Left kidney (tissue), 8 donors: ENCODE measurements around the gene CAMK2A. TPM values are rescaled to one million over a fixed set of nuclear protein-coding genes. Genes with fewer than 3 reads are reported as not detected.

ENCODE experiments used
- DNase-seq: peaks from one replicate; pipeline ENCODE4 v3.0.0-alpha.2; 2013
- long read RNA-seq, 8 donors: transcript quantifications; one replicate each; lab custom pipeline, GENCODE V29; 2026
- polyA plus RNA-seq: library from polyadenylated mRNA; unstranded; fragments of 120-200 nt; gene quantifications from one replicate; pipeline ENCODE4 v1.2.1, GENCODE V29; 2013; ENCODE audit not compliant: insufficient read length

CAMK2A gene
- polyA plus RNA-seq, result 4.6 TPM
- long read RNA-seq, donor 1, result 0 reads
- long read RNA-seq, donor 2, partial matches to known transcripts, result 0 of 2 reads
- long read RNA-seq, donor 2, other reads (novel, unspliced or antisense), result 0 of 2 reads
- long read RNA-seq, donor 3, result 0 reads
- long read RNA-seq, donor 4, result 0 reads
- long read RNA-seq, donor 5, result 0 reads
- long read RNA-seq, donor 6, partial matches to known transcripts, result 0 of 1 reads
- long read RNA-seq, donor 6, other reads (novel, unspliced or antisense), result 0 of 1 reads
- long read RNA-seq, donor 7, partial matches to known transcripts, result 0 of 2 reads
- long read RNA-seq, donor 7, other reads (novel, unspliced or antisense), result 0 of 2 reads
- long read RNA-seq, donor 8, result 0 reads

- no peak for DNase-seq
These were observed at the start of gene CAMK2A for GRCh38 chr5:150289551-150290390. CAMK2A (minus strand) TSS chr5:150289773; CDS start chr5:150289625, 148 bp downstream.

DNA sequence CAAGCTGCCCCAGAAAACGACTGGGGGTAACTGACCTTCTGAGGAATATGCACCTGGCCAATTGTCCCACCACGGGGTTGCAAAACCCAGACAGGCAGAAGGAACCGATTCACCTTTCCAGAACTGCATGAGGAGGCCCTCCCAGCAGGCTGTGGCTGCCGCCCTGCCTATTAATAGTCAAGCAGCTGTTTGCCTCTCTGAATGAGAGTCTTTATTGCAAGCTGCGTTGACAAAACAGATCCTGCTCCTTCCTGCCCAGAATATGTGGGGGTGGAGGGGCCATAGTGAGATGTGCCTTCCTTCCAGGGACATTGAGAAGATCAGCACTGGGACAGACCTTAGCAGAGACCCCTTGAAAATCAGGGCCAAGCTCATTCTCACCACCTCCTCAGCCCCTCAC is 49.6 kb upstream of the CAMK2A start:
- no peak for DNase-seq

DNA sequence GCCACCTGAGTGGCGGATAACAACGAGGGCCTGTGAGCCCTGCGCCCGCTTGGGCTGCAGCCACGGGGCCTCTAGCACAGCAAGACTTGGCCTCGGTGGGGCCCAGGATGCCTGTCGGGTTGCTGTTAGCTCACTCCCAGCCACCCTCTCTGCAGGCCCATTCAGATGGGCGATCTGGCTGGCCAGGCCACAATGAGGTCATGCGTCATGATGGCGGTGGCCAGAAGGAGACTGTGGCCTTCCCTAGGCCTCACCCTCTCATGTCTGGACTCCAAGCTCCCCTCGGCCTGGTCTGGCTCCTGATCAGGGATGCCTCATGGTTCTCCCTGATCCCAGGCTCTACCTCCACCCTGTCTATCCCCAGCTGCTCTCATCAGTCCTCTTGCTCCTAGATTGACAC is 49.0 kb upstream of the CAMK2A start:
- DNase-seq, result no peak

DNA sequence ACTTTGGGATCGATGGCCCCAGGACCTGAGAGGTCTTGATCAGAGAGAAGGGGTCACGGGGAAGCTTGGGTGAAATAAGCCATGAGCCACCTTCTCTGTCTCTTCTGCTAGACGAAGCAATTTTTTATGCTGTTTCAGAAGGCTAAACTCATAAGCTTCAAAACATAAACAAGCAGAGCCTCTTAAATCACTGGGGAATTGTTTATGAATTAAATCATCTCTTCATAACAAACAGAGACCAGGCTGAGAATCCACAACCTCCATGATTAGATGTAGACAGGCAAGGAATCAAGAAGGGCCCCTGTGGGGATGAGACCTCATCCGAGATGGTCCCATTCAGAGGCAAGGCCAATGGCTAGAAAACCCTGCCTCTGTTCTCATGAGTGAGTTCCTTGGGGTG is 46.2 kb upstream of the CAMK2A start:
- DNase-seq, result no peak

- DNase-seq, result no peak
These were observed 43.8 kb upstream of the CAMK2A start for GRCh38 chr5:150333400-150333799.

- no peak for DNase-seq
These were observed 40.6 kb upstream of the CAMK2A start for GRCh38 chr5:150329881-150330876.

GRCh38 chr5:150329038-150329437 is 39.5 kb upstream of the CAMK2A start:
- DNase-seq, result no peak

- DNase-seq, result no peak
These were observed 38.9 kb upstream of the CAMK2A start for GRCh38 chr5:150328515-150328914.

DNA sequence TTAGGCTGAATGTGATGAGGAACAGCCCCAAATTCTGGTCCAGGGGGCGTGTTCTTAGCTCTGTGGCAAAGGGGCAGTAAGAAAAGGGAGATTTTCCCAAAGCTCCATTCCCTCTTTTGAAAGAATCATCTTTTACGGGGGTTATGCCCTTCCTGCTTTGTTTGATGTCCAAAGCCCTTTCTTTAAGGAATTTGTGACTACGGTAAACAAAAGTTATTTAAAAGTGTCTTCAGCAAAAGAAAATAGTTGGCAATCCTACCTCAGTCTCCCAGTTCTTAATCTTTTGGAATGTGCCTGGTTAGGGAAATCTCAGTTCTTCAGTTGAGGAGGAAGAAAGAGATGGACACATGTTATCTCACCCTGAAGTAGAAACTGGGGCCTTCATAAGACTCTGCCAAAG is 37.6 kb upstream of the CAMK2A start:
- no peak for DNase-seq

DNA sequence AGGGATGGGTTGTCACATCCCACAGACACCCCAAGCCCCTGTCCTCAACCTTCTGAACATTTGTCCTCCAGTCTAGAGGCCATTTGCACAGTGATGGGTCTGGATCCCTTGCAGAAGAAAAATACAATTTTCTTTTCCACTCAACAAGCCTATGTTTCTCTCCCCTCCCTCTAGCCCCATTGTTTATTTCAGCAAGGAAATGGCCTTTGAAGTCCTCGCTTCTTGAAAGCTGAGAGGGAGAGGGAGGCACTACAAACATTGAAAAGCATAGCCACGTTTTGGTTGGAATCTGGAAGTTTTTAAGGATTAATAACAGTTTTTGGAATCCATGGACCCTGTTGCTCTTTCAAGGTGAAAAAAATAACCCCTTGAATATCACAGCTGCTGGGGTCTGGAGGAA is 37.1 kb upstream of the CAMK2A start:
- no peak for DNase-seq

DNA sequence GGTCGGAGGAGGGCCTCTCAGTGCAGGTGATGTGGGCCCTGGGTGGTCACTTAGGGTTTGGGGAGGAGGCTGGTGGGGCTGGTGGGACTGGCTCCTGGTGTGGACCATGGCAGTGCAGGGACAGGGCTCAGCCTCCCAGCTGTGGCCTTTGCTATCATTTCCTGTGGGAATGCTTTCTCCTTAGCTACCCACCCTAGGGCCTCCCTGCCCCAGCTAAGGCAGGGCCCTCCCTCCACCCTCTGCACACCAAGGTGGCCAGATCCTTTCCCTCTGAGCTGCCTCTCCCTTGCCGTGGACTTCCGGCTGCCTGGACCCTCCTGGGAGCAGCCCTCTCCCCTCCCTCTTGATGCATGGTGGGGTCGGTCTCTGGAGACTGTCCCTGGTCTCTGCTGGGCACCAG is 35.9 kb upstream of the CAMK2A start:
- no peak for DNase-seq

DNA sequence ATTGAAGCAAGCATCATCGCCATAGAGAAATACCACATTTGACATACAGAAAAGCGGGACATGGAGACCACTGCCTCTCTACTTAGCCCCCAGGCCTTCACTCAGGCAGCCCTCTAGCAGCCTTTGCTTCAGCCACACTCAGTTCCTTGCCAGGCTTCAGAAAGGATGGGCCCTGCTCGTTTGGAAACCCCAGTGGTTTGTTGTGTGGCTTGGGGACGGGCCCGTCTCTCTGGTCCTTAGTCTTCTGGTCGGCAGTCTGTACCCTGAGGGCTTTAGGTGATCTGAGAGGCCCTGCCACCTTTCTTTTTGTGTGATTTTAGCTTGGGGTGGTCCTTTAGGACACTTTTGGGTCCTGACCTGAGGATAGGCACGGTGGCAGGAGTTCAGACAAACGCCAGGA is 34.2 kb upstream of the CAMK2A start:
- DNase-seq, result no peak

DNA sequence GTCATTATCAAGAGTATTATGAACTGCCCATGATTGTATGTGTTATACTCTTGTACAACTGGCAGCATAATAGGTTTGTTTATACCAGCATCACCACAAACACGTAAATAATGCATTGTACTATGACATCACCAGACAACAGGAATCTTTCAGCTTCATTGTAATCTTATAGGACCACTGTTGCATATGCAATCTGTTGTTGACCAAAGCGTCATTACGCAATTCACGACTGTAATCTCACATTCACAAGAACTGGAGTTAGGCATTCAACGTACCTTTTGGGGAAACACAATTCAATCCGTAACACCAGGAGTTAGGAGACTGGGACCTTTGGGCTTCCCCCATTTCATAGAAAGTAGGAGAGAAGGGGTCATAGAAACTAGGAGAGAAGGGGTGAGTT is 33.5 kb upstream of the CAMK2A start:
- no peak for DNase-seq

DNA sequence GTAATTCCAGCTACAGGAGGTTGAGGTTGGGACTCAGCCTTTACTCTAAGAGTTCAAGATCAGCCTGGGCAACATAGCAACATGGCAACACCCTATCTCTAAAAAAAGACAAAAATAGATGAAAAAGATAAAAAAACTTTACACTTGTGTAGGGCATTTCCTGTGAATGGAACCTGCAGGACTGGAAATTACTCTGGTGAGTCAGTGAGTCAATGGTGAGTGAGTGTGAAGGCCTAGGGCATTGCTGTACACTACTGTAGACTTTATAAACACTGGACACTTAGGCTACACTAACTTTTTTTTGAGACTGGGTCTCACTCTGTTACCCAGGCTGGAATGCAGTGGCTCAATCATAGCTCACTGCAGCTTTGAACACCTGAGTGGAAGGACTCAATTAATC is 32.6 kb upstream of the CAMK2A start:
- DNase-seq, result no peak

DNA sequence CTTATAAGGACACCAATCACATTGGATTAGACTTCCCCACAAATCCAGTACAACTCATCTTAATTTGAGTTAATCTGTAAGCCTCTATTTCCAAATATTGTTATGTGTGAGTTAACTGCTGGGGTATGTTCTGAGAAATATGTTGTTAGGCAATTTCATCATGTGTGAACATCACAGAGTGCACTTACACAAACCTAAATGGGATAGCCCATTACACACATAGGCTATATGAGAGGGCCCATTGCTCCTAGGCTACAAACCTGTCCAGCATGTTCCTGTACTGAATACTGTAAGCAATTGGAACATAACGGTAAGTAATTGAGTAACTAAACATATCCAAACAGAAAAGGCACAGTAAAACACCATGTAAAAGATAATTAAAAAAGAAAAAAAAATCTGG is 32.2 kb upstream of the CAMK2A start:
- DNase-seq, result no peak

- no peak for DNase-seq
These were observed 31.6 kb upstream of the CAMK2A start for GRCh38 chr5:150321211-150321610.

GRCh38 chr5:150320044-150320613 is 30.6 kb upstream of the CAMK2A start:
- DNase-seq, result no peak

GRCh38 chr5:150319484-150319790 is 29.9 kb upstream of the CAMK2A start:
- DNase-seq, result no peak

GRCh38 chr5:150318613-150319483 is 29.3 kb upstream of the CAMK2A start:
- no peak for DNase-seq

DNA sequence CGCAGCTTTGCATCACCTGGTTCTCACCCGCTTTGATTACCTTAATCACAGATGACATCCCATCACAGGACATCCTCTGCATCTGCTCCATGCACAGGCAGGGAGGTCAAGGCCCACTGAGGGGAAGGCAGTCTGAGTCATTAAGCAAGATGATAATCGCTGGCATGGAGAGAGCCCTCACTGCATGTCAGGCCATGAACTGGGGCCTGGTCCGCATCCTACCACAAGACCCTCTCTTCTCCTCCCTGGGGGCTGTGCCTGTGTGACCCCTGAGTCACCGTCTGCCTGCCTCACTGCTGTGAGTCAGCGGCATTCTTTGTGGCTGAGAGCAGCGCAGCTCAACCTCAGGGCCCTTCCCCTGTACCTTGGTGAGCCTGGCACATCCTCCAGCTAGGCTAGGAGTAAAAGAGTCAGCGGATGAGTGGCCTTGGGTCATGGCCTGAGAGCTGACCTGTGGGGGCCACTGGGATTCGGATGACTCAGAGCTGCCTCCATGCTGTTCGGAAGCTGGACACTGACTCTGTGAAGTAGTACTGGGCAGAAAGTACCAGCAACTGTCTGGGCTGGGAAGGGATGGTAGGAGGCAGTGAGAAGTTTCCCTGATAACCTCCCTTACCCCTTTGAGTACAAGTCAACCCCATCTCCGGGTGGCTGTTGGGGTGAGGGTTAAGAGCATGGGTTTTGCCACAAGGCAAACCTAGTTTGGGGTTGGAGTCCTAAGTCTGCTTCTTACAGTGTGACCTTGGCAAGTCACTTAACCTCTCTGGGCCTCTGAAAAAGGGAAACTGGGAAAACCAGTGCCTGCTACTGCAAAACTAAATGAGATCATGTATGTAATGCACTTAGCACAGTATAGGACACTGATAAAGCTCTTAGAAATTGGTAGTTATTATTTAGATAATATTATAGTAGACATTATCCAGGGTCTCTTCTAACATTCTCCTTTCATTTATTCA is 27.8 kb upstream of the CAMK2A start:
- no peak for DNase-seq
